ENCODE measurements around the gene LMAN1L.

- TF ChIP-seq GATA3 (IDR thresholded peaks at IDR 0.05; ENCODE audit: low read depth, low read length) (no peak), GATA2 (IDR thresholded peaks at IDR 0.05; ENCODE audit: low read depth, low read length) (no peak)
These were observed 33.4 kb upstream of the LMAN1L start for GRCh38 chr15:74779162-74779648.

All from SH-SY5Y (cell line).